Nephron (organoid): Measurements from ENCODE around the gene UBR1.
A peak's percentile ranks its signal among the peaks of the same experiment; 100 is the strongest.

ENCODE experiments used
- H3K27ac Mint-ChIP-seq, 3 experiments: 2 replicates each; pipeline ENCODE4 v1.8.0; 2020; ENCODE audit warnings: mixed read lengths in 3 of 3, mild to moderate bottlenecking in 2 of 3, moderate library complexity in 1 of 3
- H3K27me3 Mint-ChIP-seq: 2 replicates; pipeline ENCODE4 v1.8.0; 2021; ENCODE audit warnings: low read depth, mild to moderate bottlenecking, moderate library complexity, mixed read lengths
- H3K36me3 Mint-ChIP-seq: 2 replicates; pipeline ENCODE4 v1.8.0; 2020; ENCODE audit warnings: low read depth, mixed read lengths
- H3K4me1 Mint-ChIP-seq: 2 replicates; pipeline ENCODE4 v1.8.0; 2020; ENCODE audit warnings: mixed read lengths
- H3K4me3 Mint-ChIP-seq, 3 experiments: 2 replicates each; pipeline ENCODE4 v1.8.0; 2020; ENCODE audit warnings: mild to moderate bottlenecking in 3 of 3, mixed read lengths in 3 of 3, moderate library complexity in 2 of 3
- H3K9me3 Mint-ChIP-seq: 2 replicates; pipeline ENCODE4 v1.8.0; 2020; ENCODE audit warnings: mixed read lengths
- CTCF ChIP-seq, 3 experiments: fragments of 200-600 bp; sonication (generic); IDR thresholded peaks; one replicate each; pipeline ENCODE4 v1.5.0; 2021; ENCODE audit warnings: antibody characterized with exemption in 3 of 3; ENCODE audit not compliant: unreplicated experiment in 3 of 3

The UBR1 gene

GRCh38 chr15:43121863-43122262 is 16.0 kb upstream of the UBR1 start:
- Mint-ChIP-seq H3K4me3 (peak overlapping the region in 2 of 3 experiments; percentile 24 to 56), H3K4me1 (peaks cover 5% of the 10 kb centered on the region), H3K36me3 (no peaks in the 10 kb centered on the region), H3K27me3 (peaks cover 33% of the 10 kb centered on the region), H3K27ac (no peak overlapping the region), H3K9me3 (no peaks in the 10 kb centered on the region)
- no peak for TF ChIP-seq CTCF (IDR thresholded peaks at IDR 0.05; ENCODE audit: unreplicated experiment in 3 of 3)

GRCh38 chr15:43118829-43119228 is 13.0 kb upstream of the UBR1 start:
- H3K27ac Mint-ChIP-seq, result no peak overlapping the region
- H3K27me3 Mint-ChIP-seq, result peaks cover 44% of the 10 kb centered on the region
- no peaks in the 10 kb centered on the region for H3K36me3 Mint-ChIP-seq
- no peaks in the 10 kb centered on the region for H3K9me3 Mint-ChIP-seq
- peaks cover 5% of the 10 kb centered on the region for H3K4me1 Mint-ChIP-seq
- no peak overlapping the region for H3K4me3 Mint-ChIP-seq
- TF ChIP-seq CTCF (IDR thresholded peaks at IDR 0.05; ENCODE audit: unreplicated experiment in 3 of 3), result no peak

- no peak overlapping the region for H3K4me3 Mint-ChIP-seq
- peaks cover 41% of the 10 kb centered on the region for H3K27me3 Mint-ChIP-seq
- peaks cover 2% of the 10 kb centered on the region for H3K4me1 Mint-ChIP-seq
- H3K9me3 Mint-ChIP-seq, result no peaks in the 10 kb centered on the region
- no peak overlapping the region for H3K27ac Mint-ChIP-seq
- TF ChIP-seq CTCF (IDR thresholded peaks at IDR 0.05; ENCODE audit: unreplicated experiment in 3 of 3), result no peak
- no peaks in the 10 kb centered on the region for H3K36me3 Mint-ChIP-seq
These were observed 12.4 kb upstream of the UBR1 start for GRCh38 chr15:43118286-43118685.

GRCh38 chr15:43111354-43111753 is 5.5 kb upstream of the UBR1 start:
- Mint-ChIP-seq H3K4me1 (peaks cover 3% of the 10 kb centered on the region), H3K27me3 (peaks cover 11% of the 10 kb centered on the region), H3K27ac (no peak overlapping the region), H3K9me3 (no peaks in the 10 kb centered on the region), H3K4me3 (no peak overlapping the region), H3K36me3 (no peaks in the 10 kb centered on the region)
- no peak for TF ChIP-seq CTCF (IDR thresholded peaks at IDR 0.05; ENCODE audit: unreplicated experiment in 3 of 3)

- peaks cover 9% of the 10 kb centered on the region for H3K27me3 Mint-ChIP-seq
- peaks cover 31% of the 10 kb centered on the region for H3K4me1 Mint-ChIP-seq
- TF ChIP-seq CTCF (IDR thresholded peaks at IDR 0.05; ENCODE audit: unreplicated experiment in 3 of 3), result no peak
- peaks cover 11% of the 10 kb centered on the region for H3K36me3 Mint-ChIP-seq
- no peaks in the 10 kb centered on the region for H3K9me3 Mint-ChIP-seq
- H3K27ac Mint-ChIP-seq, result no peak overlapping the region
- H3K4me3 Mint-ChIP-seq, result no peak overlapping the region
These were observed 1.9 kb upstream of the UBR1 start for GRCh38 chr15:43107751-43108150.

- peaks cover 9% of the 10 kb centered on the region for H3K27me3 Mint-ChIP-seq
- H3K36me3 Mint-ChIP-seq, result peaks cover 22% of the 10 kb centered on the region
- H3K4me3 Mint-ChIP-seq, result peak overlapping the region; percentile 94 to 99 (median 97)
- H3K9me3 Mint-ChIP-seq, result no peaks in the 10 kb centered on the region
- H3K27ac Mint-ChIP-seq, result peak overlapping the region; percentile 97 to 99 (median 99)
- no peak for TF ChIP-seq CTCF (IDR thresholded peaks at IDR 0.05; ENCODE audit: unreplicated experiment in 3 of 3)
- H3K4me1 Mint-ChIP-seq, result peaks cover 40% of the 10 kb centered on the region
These were observed 620 bp upstream of the UBR1 start for GRCh38 chr15:43106486-43106829.
